SKM-1 treated with dmso at 0.1 percent for 144 hours (cell line): ENCODE data around the gene CCT7.

Experiments used
- DNase-seq: peaks from one replicate; lab custom pipeline; 2025; ENCODE audit not compliant: unreplicated experiment; lab: John Stamatoyannopoulos, UW

Gene CCT7

GRCh38 chr2:73292316-73292905 lies 58.3 kb downstream of the CCT7 start:
- DNase-seq = no peak

- no peak for DNase-seq
These were observed 58.9 kb downstream of the CCT7 start for GRCh38 chr2:73292906-73293533.

- DNase-seq = no peak
These were observed 59.5 kb downstream of the CCT7 start, which contains the start of gene EGR4 for GRCh38 chr2:73293534-73294171. EGR4 (minus strand) TSS chr2:73293548; CDS start chr2:73293317, 231 bp downstream.

- DNase-seq = no peak
These were observed 60.1 kb downstream of the CCT7 start for GRCh38 chr2:73294239-73294638.

- DNase-seq = no peak
These were observed 61.8 kb downstream of the CCT7 start for GRCh38 chr2:73295751-73296400.

GRCh38 chr2:73297151-73297559 lies 63.0 kb downstream of the CCT7 start:
- DNase-seq = no peak

- DNase-seq = no peak
These were observed 63.5 kb downstream of the CCT7 start for GRCh38 chr2:73297586-73297985.

GRCh38 chr2:73300926-73301325 lies 66.8 kb downstream of the CCT7 start:
- no peak for DNase-seq

GRCh38 chr2:73301636-73302035 lies 67.5 kb downstream of the CCT7 start:
- DNase-seq = no peak
